GM18873 (cell line): ENCODE measurements around the gene PHLDA1.

ENCODE experiments used
- ATAC-seq: cut with Tn5 transposase; IDR thresholded peaks from one replicate; pipeline ENCODE4 v1.9.1; 2021; ENCODE audit warnings: mild to moderate bottlenecking, moderate library complexity, moderate number of reproducible peaks; ENCODE audit not compliant: unreplicated experiment, low FRiP score

Gene PHLDA1

DNA sequence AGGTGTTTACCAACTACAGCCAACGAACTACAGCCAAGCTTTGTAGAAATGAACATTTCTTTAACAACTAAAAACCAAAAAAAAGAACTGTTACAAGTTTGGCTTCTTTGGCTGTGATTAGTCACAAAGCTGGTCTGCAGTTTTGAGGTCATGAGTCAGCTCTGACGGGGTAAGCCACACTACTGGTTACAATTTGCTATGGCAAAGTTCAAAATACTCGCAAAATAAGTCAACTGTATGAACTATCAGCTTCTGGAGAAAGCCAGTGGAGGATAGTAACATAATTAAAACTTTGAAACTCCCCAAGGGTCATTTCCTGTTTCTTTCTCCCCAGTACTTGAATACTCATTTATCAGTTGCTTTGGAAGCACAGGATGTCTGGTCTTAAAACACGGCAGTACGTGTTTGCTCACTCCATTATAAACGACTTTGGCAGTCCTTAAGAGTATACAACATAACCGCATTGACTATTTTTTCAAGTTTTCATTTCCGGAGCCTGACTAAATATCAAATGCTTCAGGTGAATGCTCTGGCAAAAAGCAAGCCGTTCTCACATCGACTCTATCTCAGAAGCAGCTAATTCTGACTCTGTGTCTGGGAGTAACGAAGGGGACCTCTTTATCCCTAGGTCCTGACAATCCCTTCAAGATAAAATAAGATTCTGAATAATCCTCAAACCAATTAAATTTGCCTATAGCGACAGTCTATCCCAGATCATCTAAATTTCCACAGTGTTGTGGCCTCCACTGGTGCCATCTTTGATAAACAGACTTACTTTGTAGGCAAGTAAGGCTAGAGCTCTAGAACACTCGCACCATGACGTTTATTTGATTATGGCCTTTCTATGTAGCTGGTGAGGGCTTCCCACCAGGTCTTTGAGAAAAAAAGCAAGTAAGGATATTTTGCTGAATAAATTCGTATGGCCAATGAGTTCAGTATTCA is 10.6 kb downstream of the PHLDA1 start:
- ATAC-seq: peak; percentile 39

DNA sequence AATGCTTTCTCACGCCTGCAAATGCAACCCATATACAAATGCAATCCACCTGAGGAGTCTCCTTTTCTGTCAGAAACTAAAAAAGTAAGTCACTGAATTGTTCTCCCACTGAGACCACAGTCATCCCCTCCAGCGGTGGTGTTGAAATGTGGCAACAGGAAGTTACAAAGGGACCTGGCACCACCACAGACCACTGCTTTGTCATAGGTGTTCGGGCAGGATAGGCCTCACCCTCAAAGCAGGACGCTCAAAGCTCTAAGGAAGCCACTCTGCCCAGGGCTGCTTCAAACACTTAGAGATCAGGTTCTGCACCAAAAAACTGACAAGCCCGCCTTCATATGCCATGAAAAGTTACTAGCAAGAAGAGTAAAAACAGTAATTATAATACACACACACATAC is 11.3 kb downstream of the PHLDA1 start:
- peak; percentile 57 for ATAC-seq

DNA sequence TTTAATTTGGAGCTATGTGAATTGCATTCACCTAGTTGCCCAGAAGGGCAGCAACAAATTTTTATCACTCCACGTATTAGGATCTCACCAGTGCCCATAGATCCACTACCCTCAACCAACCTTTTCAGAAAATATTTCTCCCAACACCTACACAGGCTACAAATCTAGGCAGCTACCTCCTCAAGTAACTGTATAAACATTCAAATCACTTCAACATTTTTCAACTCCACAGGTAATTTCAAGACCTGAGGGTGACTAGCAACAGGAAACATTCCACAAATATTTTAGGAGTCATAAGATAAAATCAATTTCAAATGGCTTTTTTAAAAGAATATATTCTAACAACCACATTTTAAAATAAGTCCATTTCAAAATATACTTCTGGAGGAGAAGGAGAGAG is 12.9 kb downstream of the PHLDA1 start:
- ATAC-seq: no peak

DNA sequence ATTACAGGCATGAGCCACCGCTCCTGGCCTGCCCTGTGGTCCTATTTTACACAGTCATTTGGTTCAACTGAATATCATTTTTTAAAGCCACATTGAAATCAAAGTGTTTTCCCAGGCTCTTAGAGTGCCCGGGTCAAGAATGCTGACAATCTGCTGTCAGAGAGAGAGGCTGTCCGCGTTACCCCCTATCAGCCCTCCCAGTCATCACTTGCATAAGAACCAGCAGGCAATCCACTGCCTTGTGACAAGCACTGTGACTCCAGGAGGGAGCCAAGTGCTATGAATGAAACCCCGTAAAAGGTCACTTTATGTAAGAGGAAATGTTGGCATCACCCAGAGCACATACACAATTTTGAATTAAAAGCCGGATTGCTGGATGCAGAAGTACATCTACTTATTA is 13.5 kb downstream of the PHLDA1 start:
- no peak for ATAC-seq

DNA sequence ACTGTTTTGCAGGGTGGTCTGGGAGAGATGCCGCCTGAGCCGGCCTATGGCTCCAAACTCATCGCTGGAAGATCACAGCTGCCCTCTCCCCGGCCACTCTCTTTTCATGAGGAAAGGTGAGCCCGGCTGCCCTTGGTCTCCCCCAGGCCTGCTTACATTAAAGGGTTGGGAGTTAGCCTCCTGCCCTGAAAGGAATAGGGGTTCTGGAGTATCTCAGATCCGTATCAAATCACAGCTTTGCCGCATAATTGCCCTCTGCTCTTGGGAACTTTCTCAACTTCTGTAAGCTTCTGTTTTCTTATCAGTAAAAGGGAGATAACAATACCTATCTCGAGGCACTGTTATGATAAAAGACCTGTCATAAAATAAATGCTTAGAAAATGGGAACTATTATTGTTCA is 17.6 kb downstream of the PHLDA1 start:
- no peak for ATAC-seq

DNA sequence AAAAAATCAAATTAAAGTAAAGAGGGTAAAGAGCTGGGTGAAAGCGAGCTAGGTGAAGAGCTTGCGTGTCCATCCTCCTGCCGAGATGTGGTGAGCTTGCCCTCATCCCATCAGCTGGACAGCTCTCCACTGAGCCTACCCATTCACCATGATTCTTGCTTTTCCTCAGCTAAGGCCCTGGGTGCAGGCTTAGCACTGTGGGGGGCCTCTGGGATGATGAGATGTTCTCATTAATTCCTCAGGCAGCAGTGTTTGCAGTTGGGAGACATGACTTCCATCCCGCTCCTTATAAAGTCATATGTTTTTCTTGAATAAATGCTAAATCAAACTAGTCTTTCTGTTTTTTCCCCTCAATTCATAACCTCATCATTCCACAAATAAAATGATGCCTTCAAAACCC is 18.0 kb downstream of the PHLDA1 start:
- no peak for ATAC-seq

DNA sequence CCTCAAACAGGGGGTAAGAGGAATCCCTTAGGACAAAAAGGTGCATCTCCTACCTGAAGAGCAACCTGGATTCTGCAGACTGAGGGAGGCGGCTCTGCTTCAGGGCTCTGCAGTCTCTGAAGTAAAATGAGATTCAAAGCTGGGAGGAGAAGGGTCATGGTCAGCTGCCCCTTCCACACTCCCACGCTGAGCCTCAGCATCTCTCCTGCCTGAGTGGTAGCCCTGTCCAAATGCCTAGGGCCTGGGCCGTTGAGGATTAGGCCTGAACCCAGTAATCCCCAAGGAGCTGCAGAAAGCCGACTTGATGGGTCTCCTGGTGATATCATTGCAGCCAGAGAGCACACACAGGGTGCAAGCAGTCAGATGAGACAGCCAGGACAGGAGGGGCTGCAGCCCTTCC is 18.9 kb downstream of the PHLDA1 start:
- no peak for ATAC-seq

DNA sequence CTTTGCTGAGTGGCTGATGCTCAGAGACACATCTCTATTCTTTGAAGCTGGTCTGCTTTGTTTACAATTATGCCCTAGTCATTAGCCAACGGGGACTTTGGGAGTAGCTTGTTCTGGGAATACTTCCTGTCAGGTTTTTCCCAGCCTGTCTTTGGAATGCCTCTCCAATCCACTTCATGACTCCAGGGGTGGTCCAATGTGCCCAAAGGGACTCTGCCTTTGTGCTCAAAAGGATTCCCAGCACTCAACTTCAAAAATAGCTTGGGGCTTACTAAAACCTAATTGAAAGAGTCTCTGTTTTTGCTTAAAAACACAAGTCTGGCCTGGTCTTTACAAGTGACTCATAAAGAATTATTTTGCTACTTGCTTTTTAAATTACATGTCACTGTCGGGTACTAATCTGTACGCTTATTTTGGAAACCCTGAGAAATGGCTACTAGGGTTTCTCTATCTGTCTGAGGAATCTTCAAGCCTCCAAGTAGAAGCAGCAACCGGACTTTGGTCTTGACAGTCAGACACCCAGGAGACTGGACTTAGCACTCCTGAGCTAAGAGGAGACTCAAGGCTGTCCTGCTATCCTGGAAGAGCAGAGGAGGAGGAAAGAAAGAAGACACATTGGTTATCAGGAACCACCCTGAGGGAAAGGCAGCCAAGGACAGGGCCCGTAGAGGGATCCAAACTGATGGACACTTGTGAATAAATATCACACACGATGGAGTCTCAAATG is 20.7 kb downstream of the PHLDA1 start:
- no peak for ATAC-seq

DNA sequence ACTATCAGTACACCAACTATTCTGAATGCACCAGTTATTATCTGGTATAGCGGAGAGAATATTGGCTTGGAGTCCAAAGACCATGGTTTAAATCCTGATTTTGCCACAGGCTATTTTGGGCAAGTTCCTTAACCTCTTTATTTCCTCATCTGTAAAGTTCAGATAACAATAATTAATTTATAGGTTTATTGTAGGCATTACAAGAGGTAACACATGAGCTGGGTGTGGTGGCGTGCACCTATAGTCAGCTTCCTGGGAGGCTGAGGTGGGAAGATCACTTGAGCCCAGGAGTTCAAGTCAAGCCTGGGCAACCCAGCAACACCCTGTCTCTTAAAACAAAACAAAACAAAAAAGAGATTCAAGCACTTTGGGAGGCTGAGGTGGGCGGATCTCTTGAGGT is 23.1 kb downstream of the PHLDA1 start:
- ATAC-seq: no peak

DNA sequence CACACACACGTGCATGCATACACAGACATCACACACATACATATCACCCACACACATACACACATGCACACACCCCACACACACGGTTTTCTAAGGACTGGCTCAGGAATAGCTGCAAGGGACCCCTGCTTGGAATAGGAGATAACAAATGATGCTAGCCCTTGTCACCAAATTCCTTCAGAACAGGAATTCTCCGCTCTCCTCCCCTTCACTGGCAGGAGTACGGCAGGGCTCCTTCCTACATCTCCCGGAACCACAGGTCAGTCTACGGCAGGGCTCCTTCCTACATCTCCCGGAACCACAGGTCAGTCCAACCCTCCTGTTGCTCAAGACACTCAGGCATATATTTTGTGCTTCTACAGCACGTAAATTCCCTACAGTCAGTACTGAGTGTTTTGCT is 23.9 kb downstream of the PHLDA1 start:
- ATAC-seq: no peak

DNA sequence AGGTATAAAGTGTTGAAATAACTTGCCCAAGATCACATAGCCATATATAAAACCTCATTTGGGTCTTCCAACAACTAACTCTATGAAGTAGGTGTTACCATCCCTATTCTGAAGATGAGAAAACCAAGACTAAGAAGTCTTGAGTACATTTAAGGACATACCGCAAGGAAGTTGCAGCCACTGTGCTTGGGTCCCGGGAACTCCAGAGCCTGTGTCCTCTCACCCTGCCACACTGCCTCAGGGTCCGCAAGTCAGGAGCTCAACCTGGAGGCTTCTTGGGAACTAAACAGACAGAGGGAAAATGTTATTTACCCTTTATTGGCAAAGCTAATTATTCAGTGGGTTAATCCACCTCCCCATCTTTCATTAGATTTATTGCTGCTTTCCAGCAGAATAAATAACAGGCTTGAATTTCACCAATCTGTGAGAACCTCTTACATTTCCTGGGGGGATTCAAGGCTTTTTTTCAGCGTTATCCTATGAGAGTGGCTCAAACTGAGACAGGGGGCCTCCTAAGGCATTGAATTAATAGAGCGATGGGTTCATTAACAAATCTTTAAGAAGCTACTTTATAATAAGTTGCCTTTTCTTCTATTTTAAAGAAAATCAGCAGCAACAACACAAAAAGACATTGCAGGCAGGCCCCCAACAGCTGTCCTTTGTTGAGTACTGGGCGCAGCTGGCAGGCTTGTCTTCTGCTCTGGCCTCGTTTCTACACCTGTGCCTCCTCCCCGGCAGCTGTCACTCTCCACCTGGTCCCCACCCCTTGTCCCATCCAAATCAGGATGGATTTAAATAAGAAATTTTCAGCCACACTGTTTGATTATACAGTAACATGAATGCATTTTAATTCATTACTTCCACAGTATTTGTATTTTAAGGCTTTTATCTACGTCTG is 25.3 kb downstream of the PHLDA1 start:
- no peak for ATAC-seq

DNA sequence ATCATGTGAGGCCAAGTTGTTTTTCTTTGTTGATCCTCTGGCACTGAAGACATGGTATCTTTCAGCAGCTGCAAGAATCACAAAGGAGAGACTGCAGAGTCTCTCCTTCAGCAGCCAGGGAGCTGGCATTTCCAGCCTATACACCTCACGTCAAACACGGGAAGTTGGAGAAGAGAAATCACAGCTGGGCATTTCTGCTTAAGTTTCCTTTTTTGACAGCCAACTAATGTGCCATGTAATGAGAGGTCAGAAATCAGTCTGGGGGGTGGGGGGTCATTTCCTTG is 28.3 kb downstream of the PHLDA1 start:
- no peak for ATAC-seq

DNA sequence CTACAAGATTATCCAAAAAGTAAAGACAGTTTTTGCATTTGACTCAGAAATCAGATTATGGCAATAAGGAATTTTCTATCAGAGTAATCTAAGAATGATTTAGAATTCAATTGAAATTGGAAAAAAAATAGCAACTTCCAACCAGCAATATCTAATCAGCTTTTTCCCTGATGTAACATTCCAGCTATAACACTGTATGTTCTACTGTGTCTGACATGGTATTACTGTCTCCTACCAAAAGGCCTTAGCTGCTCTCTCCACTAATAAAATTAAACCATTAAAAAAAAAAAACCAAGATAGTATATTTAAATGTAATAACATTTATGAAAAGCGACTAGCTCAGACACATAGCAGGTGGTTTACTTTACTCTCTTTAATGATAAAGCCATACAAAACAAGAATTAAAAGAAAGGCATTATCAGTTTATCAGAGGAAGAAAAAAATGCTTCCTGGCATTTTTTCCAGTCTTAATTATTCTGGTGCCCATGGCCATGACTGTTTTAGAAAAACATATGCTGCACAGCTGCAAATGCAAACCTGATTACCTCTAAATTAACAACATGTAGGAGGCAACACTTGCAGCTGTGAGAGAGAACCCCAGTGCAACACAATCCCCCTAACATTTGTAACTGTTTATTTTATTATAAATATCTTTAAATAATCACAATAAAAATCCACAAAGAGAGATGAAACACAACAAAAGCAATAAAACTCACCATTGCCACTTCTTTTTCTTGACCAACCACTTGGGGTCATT is 28.8 kb downstream of the PHLDA1 start:
- ATAC-seq: no peak

DNA sequence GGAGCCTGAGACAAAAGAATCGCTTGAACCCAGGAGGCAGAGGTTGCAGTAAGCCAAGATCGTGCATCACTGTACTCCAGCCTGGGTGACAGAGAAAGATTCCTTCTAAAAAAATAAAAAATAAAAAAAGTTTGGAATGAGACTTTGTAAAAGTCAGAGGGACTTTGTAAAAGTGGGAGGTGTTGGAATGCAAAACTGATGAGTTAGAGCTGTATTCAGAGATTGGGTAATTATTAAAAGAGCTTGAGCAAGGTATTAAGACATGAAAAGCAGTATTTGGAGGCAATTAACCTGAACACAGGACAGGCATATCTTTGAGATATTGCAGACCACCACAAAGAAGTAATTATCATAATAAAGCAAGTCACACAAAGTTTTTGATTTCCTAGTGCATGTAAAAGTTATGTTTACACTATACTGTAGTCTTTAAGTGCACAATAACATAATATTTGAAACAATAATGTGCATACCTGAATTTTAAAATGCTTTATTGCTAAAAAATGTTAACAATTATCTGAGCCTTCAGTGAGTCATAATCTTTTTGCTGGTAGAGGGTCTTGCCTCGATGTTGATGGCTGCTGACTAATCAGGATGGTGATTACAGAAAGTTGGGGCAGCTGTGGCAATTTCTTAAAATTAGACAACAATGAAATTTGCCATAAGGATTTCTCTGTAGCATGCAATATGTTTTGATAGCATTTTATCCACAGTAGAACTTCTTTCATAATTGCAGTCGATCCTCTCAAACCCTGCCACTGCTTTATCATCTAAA is 33.1 kb downstream of the PHLDA1 start:
- no peak for ATAC-seq

DNA sequence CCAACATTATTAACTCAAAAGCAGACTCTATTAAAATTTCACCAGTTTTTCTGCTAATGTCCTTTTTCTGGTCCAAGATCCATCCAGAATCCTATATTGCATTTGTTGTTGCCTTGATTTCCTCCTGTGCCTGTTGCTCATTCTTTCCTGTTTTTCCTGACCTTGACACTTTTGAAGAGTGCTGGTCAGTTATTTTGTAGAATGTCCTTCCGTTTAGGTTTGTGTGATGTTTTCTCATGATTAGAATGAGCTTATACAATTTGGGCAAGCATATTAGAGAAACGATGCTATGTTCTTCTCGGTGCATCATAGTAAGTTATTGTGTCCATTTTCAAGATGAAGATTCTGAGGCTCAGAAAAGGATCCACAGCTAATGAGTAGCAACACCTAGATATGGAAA is 33.9 kb downstream of the PHLDA1 start:
- no peak for ATAC-seq

DNA sequence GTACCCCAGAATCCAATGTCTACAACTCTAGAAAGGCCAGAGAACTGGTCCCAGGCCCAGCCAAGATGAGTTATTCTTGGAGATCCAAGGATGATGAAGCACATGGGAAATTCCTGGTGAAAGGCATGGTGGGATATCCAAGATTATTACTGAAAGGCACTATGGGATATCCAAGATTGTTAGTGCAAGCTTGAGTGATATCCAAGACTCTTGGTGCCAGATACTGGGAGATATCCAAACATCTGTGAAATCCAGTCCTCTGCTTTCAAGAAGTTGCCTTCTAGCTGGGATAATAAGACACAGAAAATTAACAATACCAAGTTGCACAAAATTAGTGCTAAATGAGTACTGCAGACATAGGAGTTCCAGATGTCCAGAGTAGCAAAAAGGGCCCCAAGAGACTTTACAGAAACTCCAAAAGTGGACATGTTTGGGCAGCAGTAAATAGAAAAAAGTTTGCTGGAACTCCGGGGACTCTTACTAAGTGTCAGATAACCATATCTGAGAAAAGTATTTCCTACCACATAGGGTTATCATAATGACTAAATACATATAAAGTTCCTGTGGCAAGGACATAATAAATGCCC is 34.6 kb downstream of the PHLDA1 start:
- no peak for ATAC-seq

DNA sequence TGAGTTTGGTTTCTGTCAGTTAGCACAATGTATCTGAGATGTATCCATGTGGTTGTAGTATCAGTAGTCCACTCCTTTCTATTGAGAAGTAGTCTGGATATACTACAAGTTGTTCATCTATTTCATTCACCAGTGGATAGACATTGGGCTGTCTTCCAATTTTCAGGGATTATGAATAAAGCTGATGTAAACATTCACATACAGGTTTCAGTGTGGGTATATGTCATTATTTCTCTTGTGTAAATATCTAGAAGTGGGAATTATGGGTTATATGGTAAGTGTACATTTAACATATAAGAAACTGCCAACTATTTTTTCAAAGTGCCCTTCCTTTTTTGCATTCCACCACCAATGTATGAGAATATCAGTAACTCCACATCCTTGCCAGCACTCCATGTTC is 35.9 kb downstream of the PHLDA1 start:
- no peak for ATAC-seq

DNA sequence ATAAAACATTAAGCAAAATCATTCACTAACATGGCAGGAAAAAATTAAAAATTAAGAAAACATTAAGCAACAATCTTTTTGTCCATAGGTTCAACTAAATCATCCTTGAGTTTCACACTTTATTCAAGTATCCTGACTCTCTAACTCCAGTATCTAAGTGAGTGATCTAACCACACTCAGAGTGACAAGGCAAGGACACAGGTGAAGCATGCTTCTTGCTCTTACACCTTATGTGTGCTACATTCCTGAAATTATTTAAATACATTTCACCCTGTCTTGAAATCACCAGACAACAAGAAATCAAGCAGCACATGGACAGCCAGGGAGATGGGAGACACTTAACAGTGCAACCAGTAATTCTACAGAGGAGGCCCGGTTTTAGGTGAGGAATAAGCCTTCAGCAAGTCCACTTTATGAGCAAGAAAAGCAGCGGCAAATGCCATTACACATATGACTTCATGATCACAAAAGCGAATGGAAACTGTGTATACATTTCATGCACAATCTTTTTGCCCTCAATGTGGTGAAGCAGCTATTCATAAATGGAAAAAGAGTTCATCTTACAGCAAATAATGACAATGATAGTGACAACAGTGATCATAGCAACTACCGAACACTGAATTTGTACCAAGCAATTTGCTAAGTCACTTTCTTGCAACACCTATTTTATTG is 37.4 kb downstream of the PHLDA1 start:
- no peak for ATAC-seq

DNA sequence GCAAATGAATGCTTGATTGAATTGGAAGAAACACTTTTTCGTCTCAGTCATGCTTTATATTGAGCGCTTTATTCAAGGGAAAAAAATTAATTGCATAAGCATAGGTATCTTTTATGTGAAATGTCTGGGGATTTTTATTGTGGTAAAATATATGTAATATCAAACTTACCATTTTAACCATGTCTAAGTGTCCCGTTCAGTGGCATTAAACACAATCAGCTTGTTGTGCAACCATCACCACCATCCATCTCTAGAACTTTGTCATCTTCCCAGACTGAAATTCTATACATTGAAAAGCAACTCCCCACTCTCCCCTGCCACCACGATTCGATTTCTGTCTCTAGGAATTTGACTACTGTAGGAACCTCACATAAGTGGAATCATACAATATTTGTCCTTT is 39.8 kb downstream of the PHLDA1 start:
- ATAC-seq: no peak
